GM21390 (cell line): ENCODE data around the gene EXOC7.

Experiments used
- ATAC-seq: cut with Tn5 transposase; IDR thresholded peaks from one replicate; pipeline ENCODE4 v1.9.1; 2021; ENCODE audit not compliant: unreplicated experiment

The EXOC7 gene

GRCh38 chr17:76138896-76139752, 35.5 kb upstream of the EXOC7 start:
- ATAC-seq, result no peak

- no peak for ATAC-seq
These were observed 34.8 kb upstream of the EXOC7 start for GRCh38 chr17:76138234-76138895.

- ATAC-seq, result no peak
These were observed 34.0 kb upstream of the EXOC7 start for GRCh38 chr17:76137351-76138233.

- ATAC-seq, result no peak
These were observed 33.4 kb upstream of the EXOC7 start for GRCh38 chr17:76137001-76137350.

- ATAC-seq, result no peak
These were observed 32.9 kb upstream of the EXOC7 start for GRCh38 chr17:76136276-76137000.

- no peak for ATAC-seq
These were observed 32.2 kb upstream of the EXOC7 start for GRCh38 chr17:76135810-76136188.

- ATAC-seq, result no peak
These were observed 31.6 kb upstream of the EXOC7 start for GRCh38 chr17:76134911-76135809.

- no peak for ATAC-seq
These were observed 29.2 kb upstream of the EXOC7 start for GRCh38 chr17:76132574-76133338.

- no peak for ATAC-seq
These were observed 28.3 kb upstream of the EXOC7 start for GRCh38 chr17:76131692-76132573.

- no peak for ATAC-seq
These were observed 27.6 kb upstream of the EXOC7 start for GRCh38 chr17:76131051-76131691.

GRCh38 chr17:76130473-76130872, 26.9 kb upstream of the EXOC7 start:
- no peak for ATAC-seq

GRCh38 chr17:76125922-76126321, 22.3 kb upstream of the EXOC7 start:
- no peak for ATAC-seq

- ATAC-seq, result no peak
These were observed 21.7 kb upstream of the EXOC7 start for GRCh38 chr17:76125391-76125675.

- no peak for ATAC-seq
These were observed 21.2 kb upstream of the EXOC7 start for GRCh38 chr17:76124582-76125390.

GRCh38 chr17:76123749-76124581, 20.4 kb upstream of the EXOC7 start:
- ATAC-seq, result no peak

GRCh38 chr17:76123191-76123499, 19.6 kb upstream of the EXOC7 start:
- no peak for ATAC-seq
